Esophagus squamous epithelium (tissue), 5 donors: ENCODE data around the gene CACNA2D3. TPM values are rescaled to one million over a fixed set of nuclear protein-coding genes. Genes with fewer than 3 reads are reported as not detected.

Experiments used
- DNase-seq: peaks from one replicate; lab custom pipeline; 2025; lab: John Stamatoyannopoulos, UW
- H3K27ac ChIP-seq, 4 donors: fragments of 200-600 bp; sonication (generic); one replicate each; pipeline ENCODE4 v1.5.1; 2016 to 2019; ENCODE audit warnings: mild to moderate bottlenecking in 1 of 4
- H3K27me3 ChIP-seq, 4 donors: fragments of 200-600 bp; sonication (generic); 1 replicate in 3 of 4; 2 replicates in 1 of 4; pipeline versions ENCODE4 v1.5.1 to v1.6.0; 2017 to 2021; ENCODE audit warnings: antibody characterized with exemption in 1 of 4
- H3K36me3 ChIP-seq, 3 donors: fragments of 200-600 bp; sonication (generic); one replicate each; pipeline ENCODE4 v1.5.1; 2016 to 2019
- H3K4me1 ChIP-seq, 3 donors: fragments of 200-600 bp; sonication (generic); one replicate each; pipeline ENCODE4 v1.5.1; 2017 to 2019
- H3K4me3 ChIP-seq, 4 donors: fragments of 200-600 bp; sonication (generic); 1 replicate in 3 of 4; 2 replicates in 1 of 4; pipeline ENCODE4 v1.5.1; 2016 to 2019; ENCODE audit warnings: mild to moderate bottlenecking in 2 of 4, moderate library complexity in 1 of 4
- H3K9me3 ChIP-seq, 3 donors: fragments of 200-600 bp; sonication (generic); one replicate each; pipeline ENCODE4 v1.5.1; 2016 to 2019
- POLR2A ChIP-seq, 4 donors: fragments of 450-650 bp; IDR thresholded peaks; one replicate each; pipeline ENCODE4 v1.6.1; 2017; ENCODE audit warnings: antibody characterized with exemption in 4 of 4, mild to moderate bottlenecking in 4 of 4, moderate library complexity in 3 of 4
- WGBS, 2 donors: methylation state at CpG; one replicate each; pipeline ENCODE4 v1.1.5; 2018; 5-methylcytosine and 5-hydroxymethylcytosine counted together
- intact Hi-C: fragments of 100-400 bp; cut with DNase I; formaldehyde crosslinking; loops from one replicate; pipeline ENCODE4 v1.15.0; 2022
- total RNA-seq, 4 donors: library from RNA; depleted of rRNA; stranded (reverse); fragments of >200 nt; gene quantifications; one replicate each; pipeline ENCODE4 v1.1.0, GENCODE V29; 2016
- TF ChIP-seq, protein P1 (sequence below), 6 experiments: fragments of 450-650 bp in 4 of 6; fragments of 200-600 bp in 2 of 6; sonication (generic) in 2 of 6; IDR thresholded peaks; one replicate each; pipeline ENCODE4 v1.5.1; 2016 to 2019; ENCODE audit warnings: antibody characterized with exemption in 6 of 6, mild to moderate bottlenecking in 4 of 6, moderate library complexity in 4 of 6
- donor health status: DM: yes; HTN: yes; CAD: no.

Gene CACNA2D3
- total RNA-seq, 4 donors from 2014 or later = 1.2 to 7.1 (median 5.1) TPM

DNA sequence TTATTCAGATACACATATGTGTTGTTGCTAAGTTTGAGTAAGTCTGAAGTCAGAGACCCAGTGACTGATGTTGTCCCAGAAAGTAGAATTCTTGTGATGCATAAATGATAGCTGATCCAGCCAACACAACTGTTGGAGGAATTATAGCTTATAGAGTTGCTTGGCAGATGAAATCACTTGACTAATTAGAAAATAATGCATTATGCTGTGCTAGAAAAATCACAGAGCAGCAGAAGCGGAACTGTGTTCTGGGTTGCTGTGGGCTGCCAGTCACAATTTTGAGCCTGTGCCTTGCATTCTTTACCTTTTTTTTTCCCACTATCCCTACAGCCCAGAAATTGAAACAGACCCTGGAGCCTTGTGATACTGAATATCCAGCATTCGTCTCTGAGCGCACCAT lies 895.5 kb downstream of the CACNA2D3 start:
- H3K36me3 ChIP-seq = no peaks in the 10 kb centered on the region
- H3K4me3 ChIP-seq = no peak overlapping the region
- no peak for DNase-seq
- H3K4me1 ChIP-seq = no peaks in the 10 kb centered on the region
- WGBS, 2 donors = 74 to 82% methylated on average over 3 of the region's 3 CpGs
- TF ChIP-seq POLR2A (IDR thresholded peaks at IDR 0.05) = no peak
- TF ChIP-seq, protein P1, sequence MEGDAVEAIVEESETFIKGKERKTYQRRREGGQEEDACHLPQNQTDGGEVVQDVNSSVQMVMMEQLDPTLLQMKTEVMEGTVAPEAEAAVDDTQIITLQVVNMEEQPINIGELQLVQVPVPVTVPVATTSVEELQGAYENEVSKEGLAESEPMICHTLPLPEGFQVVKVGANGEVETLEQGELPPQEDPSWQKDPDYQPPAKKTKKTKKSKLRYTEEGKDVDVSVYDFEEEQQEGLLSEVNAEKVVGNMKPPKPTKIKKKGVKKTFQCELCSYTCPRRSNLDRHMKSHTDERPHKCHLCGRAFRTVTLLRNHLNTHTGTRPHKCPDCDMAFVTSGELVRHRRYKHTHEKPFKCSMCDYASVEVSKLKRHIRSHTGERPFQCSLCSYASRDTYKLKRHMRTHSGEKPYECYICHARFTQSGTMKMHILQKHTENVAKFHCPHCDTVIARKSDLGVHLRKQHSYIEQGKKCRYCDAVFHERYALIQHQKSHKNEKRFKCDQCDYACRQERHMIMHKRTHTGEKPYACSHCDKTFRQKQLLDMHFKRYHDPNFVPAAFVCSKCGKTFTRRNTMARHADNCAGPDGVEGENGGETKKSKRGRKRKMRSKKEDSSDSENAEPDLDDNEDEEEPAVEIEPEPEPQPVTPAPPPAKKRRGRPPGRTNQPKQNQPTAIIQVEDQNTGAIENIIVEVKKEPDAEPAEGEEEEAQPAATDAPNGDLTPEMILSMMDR (IDR thresholded peaks at IDR 0.05) = no peak
- H3K27me3 ChIP-seq = no peaks in the 10 kb centered on the region
- no peaks in the 10 kb centered on the region for H3K9me3 ChIP-seq
- intact Hi-C loops = no loop called here
- no peak overlapping the region for H3K27ac ChIP-seq

DNA sequence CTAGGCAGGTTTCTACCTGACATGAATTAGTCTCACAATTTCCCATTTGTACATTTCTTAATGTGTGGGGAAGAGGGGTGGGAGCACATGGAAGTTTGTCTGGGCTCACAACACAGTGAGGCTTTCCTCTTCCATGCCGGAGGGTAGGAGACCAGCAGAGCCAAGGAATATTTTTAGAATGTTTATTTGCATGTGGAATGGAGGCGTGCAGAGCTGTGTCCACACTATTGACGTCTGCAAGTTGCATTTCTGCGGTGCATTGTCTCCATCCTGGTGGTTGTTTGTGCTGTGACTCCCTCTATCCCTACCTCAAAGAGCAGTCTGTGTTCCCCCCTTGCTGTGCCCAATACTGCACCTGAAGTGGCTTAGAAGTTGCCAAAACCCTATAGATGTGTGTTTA lies 908.6 kb downstream of the CACNA2D3 start:
- no peaks in the 10 kb centered on the region for H3K4me1 ChIP-seq
- TF ChIP-seq POLR2A (IDR thresholded peaks at IDR 0.05) = no peak
- TF ChIP-seq, protein P1 (IDR thresholded peaks at IDR 0.05) = no peak
- no peaks in the 10 kb centered on the region for H3K36me3 ChIP-seq
- no peaks in the 10 kb centered on the region for H3K27me3 ChIP-seq
- WGBS, 2 donors = 55 to 78% methylated on average over 3 to 4 of the region's 4 CpGs
- H3K27ac ChIP-seq = no peak overlapping the region
- DNase-seq = no peak
- no peak overlapping the region for H3K4me3 ChIP-seq
- intact Hi-C loops = no loop called here
- H3K9me3 ChIP-seq = no peaks in the 10 kb centered on the region

DNA sequence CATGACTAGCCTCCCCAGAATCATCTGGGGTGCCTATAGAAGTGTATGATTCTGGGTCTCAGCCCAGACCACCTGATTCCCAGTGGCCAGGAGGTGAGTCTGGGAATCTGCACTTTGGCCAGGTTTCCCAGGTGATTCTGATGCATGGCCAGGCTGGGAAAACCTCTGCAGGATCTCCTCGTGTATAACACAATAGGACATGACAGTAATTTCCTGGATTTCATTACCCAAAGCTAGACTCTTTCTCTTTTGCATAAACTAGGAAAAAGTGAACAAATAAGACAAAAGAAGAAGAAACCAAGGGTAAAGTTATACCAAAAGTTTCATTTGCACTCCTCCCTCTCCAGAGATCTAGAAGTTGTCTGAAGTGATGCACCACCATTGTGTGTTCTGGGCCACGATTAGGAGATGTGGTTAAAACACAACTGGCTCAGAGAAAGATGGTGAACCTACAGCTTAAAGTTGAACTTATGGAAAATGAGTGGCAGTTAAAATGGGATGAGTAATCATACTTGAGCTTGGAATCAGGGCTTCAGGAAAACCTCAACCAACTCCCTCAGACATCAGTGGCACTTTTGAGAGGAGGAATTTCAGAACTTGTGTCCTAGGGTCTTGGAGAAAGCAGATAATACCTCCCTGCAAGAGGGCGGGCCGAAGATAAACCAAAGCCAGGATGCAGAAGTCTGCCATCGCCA lies 914.7 kb downstream of the CACNA2D3 start:
- intact Hi-C loops = no loop called here
- no peak overlapping the region for H3K27ac ChIP-seq
- DNase-seq = no peak
- no peaks in the 10 kb centered on the region for H3K4me1 ChIP-seq
- no peaks in the 10 kb centered on the region for H3K36me3 ChIP-seq
- no peaks in the 10 kb centered on the region for H3K9me3 ChIP-seq
- H3K4me3 ChIP-seq = no peak overlapping the region
- TF ChIP-seq, protein P1 (IDR thresholded peaks at IDR 0.05) = no peak
- TF ChIP-seq POLR2A (IDR thresholded peaks at IDR 0.05) = no peak
- 77 to 82% methylated on average over 4 to 5 of the region's 5 CpGs for WGBS, 2 donors
- no peaks in the 10 kb centered on the region for H3K27me3 ChIP-seq

DNA sequence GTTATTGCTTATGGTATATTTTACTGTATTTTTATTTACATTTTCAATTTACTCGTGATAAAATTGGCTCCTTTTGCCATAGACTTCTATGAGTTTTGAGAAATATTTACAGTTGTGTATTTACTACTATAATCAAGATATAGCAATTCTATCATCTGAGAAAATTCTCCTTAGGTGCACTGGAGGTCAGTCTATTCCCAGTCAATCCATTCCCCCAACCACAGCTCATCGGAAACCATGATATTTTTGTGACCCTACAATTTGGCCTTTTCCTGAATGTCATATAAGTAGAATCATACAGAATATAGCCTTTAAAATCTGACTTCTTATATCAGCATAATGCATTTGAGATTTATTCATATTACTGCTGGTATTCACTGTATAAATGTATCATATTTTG lies 920.2 kb downstream of the CACNA2D3 start:
- TF ChIP-seq POLR2A (IDR thresholded peaks at IDR 0.05) = no peak
- TF ChIP-seq, protein P1 (IDR thresholded peaks at IDR 0.05) = no peak
- Histone ChIP-seq H3K4me3 (no peak overlapping the region), H3K27ac (no peak overlapping the region), H3K9me3 (no peaks in the 10 kb centered on the region), H3K4me1 (no peaks in the 10 kb centered on the region), H3K36me3 (no peaks in the 10 kb centered on the region), H3K27me3 (no peaks in the 10 kb centered on the region)
- no peak for DNase-seq
- intact Hi-C loops = no loop called here
- 81% methylated on average over 2 of the region's 2 CpGs for WGBS, 2 donors

DNA sequence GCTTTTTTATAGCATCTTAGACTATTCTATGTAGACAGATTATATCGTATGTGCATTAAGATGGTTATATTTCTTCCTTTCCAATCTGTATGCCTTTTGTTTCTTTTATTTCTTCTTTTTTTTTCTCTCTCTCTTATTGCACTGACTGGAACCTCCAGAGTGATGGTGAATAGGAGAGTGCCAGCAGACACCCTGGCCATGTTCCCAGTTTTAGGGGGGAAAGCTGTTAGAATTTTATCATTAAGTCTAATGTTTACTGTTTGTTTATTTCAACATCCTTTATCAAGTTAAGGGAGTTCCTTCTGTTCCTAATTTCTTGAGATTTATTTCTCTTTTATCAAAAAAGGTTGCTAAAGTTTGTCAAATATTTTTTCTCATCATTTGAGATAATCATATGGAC lies 922.1 kb downstream of the CACNA2D3 start:
- no peaks in the 10 kb centered on the region for H3K9me3 ChIP-seq
- H3K4me3 ChIP-seq = no peak overlapping the region
- intact Hi-C loops = no loop called here
- no peak for TF ChIP-seq POLR2A (IDR thresholded peaks at IDR 0.05)
- TF ChIP-seq, protein P1 (IDR thresholded peaks at IDR 0.05) = no peak
- H3K36me3 ChIP-seq = no peaks in the 10 kb centered on the region
- no peaks in the 10 kb centered on the region for H3K27me3 ChIP-seq
- no peak overlapping the region for H3K27ac ChIP-seq
- no peak for DNase-seq
- H3K4me1 ChIP-seq = no peaks in the 10 kb centered on the region
- 96 to 100% methylated on average over 1 of the region's 1 CpG for WGBS, 2 donors
